ENCODE data around the gene ZNF407. TPM values are rescaled to one million over a fixed set of nuclear protein-coding genes. Genes with fewer than 3 reads are reported as not detected.
A peak's percentile ranks its signal among the peaks of the same experiment; 100 is the strongest.
"Not testable (repeated sequence)": the region's sequence is repeated elsewhere in the genome, so short reads cannot be mapped to it uniquely, and the experiment has no call there.

The ZNF407 gene
- total RNA-seq, 1 experiment from 2014 or later, result 5.9 TPM

GRCh38 chr18:74933930-74934329 is 336.3 kb downstream of the ZNF407 start:
- DNase-seq (ENCODE audit: low read depth), result no peak

GRCh38 chr18:74935434-74935833 is 337.8 kb downstream of the ZNF407 start:
- DNase-seq (ENCODE audit: low read depth), result no peak

DNA sequence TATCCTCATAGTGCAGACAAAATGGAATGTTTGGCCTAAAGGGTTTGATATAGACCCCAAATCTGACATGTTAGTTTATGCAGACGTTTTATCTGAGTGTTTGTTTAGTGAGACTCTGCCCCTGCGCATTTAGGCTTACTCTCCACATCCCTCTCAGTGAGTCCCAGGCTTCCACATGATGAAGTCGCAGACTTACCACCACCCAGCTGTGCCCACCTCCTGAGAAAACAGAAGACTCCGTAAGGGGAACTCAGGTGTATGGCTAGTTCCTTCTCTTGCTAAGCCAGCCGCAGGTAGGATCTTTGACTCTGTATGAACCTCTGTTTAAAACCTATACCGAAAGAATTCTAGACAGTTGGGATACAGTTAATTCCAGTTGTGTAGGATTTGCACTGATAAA is 338.7 kb downstream of the ZNF407 start:
- DNase-seq (ENCODE audit: low read depth), result no peak

GRCh38 chr18:74937291-74937690 is 339.6 kb downstream of the ZNF407 start:
- DNase-seq (ENCODE audit: low read depth), result no peak

- DNase-seq (ENCODE audit: low read depth), result no peak
Observed at GRCh38 chr18:74940856-74941255, 343.2 kb downstream of the ZNF407 start.

DNA sequence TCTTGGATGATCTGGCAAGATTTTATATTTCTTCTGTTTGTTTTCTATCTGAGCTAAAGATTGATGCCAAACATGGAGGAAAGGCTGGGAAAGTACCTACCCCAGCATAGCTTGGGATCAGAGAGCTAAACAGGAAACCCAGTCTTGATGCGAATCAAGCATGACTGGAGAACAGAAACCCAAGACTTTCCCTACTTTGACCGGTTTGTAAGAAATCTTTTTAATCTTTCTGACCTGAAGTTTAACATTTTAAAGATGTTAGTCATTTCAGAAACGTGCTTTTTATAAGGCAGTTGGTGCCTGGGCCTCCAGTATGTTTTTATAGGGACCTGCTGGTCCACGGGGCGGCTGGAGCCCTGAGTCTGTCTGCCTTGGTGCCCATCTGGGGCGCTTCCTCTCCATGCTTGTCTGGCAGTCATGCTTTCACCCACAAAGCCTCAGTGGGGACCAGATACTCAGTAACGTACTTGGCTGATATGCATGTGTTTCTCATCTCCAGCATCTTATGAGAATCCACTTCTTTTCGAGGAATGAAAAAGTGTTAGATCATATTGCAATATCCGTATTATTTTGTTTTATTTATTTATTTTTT is 344.7 kb downstream of the ZNF407 start:
- peak; percentile 14 for DNase-seq (ENCODE audit: low read depth)

DNA sequence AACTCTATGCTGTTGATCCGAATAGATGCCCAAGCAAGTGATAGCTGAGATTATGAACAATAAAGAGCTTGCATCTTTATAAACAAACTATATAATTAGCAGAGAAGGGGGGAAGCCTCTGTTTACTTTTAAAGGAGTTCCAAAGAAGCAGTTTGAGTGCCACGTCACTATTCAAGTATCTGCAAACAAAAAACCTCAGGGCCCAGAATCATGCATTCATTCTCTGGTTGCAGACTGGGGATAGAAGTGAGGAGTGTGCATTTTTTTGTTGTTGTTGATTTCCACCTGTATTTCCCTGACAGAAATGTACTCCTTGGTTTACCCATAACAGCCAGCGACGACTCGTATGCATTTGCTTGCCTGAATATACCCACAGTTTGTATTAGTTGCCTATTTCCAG is 347.0 kb downstream of the ZNF407 start:
- peak; percentile 8 for DNase-seq (ENCODE audit: low read depth)

GRCh38 chr18:74945774-74946545 is 348.3 kb downstream of the ZNF407 start:
- DNase-seq (ENCODE audit: low read depth), result no peak

GRCh38 chr18:74946646-74947375 is 349.1 kb downstream of the ZNF407 start:
- no peak for DNase-seq (ENCODE audit: low read depth)

DNA sequence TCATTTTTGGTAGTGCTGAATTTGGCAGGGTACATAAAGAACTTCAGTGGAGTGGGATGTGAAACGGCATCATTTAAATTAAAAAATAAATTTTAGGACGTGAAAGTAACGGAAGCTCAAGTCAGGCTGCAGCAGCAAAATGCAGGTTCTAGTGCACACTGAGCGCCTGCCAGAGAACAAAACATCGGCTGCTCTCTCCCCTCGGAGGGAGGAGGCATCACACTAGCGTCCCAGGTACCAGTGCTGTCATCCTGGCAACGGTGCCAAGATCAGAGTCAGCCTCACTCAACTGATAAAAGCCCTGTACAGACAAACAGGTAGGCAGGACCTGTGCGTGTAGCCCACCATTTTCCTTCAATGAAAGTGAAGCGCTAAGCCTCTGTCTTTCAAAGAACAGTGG is 349.7 kb downstream of the ZNF407 start:
- DNase-seq (ENCODE audit: low read depth), result no peak

- DNase-seq (ENCODE audit: low read depth), result no peak
Observed at GRCh38 chr18:74947875-74948274, 350.2 kb downstream of the ZNF407 start.

DNA sequence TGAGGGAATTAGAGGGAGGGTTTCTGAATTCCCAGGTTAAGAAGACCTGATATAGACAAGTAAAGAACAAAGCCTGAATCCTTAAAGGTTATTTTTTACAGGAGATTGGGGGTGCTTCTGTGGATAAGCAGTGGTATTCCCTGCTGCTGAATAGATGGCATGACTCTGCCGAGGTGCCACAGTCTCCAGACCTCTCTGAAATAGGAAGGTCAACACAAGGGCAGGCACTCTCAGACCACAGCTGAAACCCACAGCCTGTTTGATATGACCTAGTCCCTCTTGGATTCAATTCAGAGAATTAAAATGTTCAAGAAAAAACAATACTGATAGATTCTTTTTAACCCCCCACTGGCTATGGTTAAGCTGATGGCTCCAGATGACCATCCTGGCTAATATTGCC is 351.9 kb downstream of the ZNF407 start:
- peak; percentile 6 for DNase-seq (ENCODE audit: low read depth)

- peak; percentile 13 for DNase-seq (ENCODE audit: low read depth)
Observed at GRCh38 chr18:74950479-74950878, 352.8 kb downstream of the ZNF407 start.

DNA sequence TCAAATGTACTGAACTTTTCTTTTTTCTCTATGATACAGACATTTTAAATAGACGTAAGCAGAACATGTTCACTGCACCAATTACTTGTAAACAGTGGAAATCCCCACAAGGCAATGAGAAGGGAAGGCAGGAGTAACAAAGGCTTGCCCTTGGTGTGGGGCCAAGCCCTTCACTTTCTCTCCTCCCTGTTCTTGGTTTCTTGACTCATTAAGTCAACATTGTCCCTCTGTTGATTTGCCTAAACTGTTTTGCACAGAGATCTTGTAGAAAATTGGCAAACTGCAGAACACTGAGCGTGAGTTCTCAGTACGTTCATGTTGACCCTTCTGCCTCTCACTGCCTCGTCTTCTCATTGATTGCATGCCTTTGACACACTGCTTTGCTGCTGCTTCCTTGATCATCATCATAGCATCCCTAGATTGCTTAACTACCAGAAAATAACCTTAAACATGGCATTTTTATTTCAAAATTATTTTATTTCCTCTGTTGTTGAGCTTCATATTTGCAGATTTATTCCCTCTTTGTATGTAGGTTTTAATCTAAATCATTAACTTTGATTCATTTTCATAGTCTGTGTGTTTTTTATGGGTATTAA is 353.6 kb downstream of the ZNF407 start:
- DNase-seq (ENCODE audit: low read depth), result peak; percentile 85

DNA sequence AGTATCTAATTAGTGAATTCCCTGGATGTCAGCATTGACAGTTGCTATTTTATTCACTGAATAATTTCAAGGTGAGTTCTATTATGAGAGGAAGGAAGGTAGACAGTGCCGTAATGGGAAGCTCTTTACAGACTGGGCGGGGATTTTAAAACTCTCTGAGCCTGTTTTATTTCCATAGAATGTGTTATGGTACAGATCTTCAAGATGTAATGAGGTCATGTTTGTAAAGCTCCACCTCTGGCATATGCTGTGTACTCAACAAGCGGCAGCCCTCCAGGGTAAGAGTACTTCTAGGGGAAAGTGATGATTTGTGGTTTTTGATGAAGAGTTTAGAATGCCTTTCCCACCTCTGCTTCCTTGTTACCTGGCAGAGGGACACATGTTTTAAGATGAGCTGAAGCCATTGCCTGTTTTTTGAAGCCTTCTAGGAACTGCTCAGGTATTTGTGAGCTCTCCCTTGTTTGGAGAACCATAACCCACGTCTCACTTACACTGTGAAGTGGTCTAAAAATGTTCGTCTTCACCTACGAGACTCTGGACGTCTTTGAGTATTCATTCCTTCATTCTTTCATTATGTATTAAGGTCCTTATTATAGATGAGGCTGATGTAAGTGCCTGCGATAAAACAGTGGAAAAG is 360.0 kb downstream of the ZNF407 start:
- no peak for DNase-seq (ENCODE audit: low read depth)

DNA sequence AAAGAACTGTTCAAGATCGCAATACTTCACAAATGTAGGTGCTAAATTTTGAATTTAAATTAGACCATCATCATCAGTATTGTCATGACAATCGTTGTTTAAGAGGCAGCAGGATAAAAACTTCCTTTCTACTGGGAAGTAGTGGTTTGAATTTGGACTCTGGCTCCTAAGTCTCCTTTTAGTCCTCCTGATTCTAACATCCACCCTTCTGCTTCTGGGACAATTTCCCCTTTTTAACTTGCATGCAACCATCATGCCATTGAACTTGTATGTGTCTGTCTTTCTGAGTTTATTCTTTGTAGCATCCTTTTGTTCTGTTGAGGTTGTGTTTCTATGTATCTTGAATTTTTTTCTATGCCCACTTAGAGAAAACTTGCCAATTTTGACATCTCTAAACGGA is 361.5 kb downstream of the ZNF407 start:
- no peak for DNase-seq (ENCODE audit: low read depth)

DNA sequence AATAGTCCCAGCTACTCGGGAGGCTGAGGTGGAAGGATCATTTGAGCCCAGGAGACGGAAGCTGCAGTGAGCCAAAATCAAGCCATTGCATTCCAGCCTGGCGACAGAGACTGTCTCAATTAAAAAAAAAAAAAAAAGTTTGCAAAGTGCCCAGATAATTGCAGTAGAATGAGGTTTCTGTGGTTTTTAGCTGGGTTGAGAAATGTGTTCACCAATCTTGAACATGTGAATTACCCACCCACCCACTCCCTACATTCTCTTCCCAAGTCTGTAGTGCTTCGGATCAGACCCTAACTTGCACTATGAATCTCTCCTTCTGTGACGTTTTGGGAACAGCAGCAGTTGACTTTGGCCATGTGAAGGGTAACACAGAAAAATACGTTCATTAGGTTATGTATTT is 363.9 kb downstream of the ZNF407 start:
- no peak for DNase-seq (ENCODE audit: low read depth)

- DNase-seq (ENCODE audit: low read depth), result peak; percentile 28
Observed at GRCh38 chr18:74963820-74964446, 366.3 kb downstream of the ZNF407 start.

DNA sequence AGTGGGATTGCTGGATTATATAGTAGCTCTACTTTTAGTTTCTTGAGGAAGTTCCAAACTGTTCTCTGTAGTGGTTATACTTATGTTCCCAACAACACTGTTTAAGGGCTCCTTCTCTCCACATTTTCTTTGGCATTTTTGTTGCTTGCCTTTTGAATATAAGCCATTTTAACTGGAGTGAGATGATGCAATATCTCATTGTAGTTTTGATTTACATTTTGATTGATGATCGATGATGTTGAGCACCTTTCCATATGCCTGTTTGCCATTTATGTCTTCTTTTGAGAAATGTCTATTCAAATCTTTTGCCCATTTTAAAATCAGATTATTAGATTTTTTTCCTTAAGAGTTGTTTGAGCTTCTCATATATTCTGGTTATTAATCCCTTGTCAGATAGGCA is 368.0 kb downstream of the ZNF407 start:
- DNase-seq (ENCODE audit: low read depth), result no peak

- DNase-seq (ENCODE audit: low read depth), result no peak
Observed at GRCh38 chr18:74967438-74967837, 369.8 kb downstream of the ZNF407 start.

- DNase-seq (ENCODE audit: low read depth), result no peak
Observed at GRCh38 chr18:74967979-74968378, 370.3 kb downstream of the ZNF407 start.

GRCh38 chr18:74971358-74971757 is 373.7 kb downstream of the ZNF407 start:
- not testable (repeated sequence) for DNase-seq (ENCODE audit: low read depth)

Data from Daoy (cell line).